SK-N-SH treated with all-trans-retinoic acid at 6 μM for 48 hours (cell line): ENCODE data around the gene KCNJ1.

Source experiments
- ATAC-seq: fragments of 200-7000 bp; cut with Tn5 transposase; 3 replicates; pipeline ENCODE4 v1.9.1; 2020; ENCODE audit warnings: mild to moderate bottlenecking, moderate library complexity
- ARNTL ChIP-seq: fragments of 450-650 bp; formaldehyde crosslinking; IDR thresholded peaks from 2 replicates; pipeline ENCODE4 v1.5.0; 2020; ENCODE audit warnings: low read depth, mild to moderate bottlenecking, moderate library complexity, borderline replicate concordance
- BACH2 ChIP-seq: fragments of 250-450 bp; sonication (Bioruptor Pico); IDR thresholded peaks from 2 replicates; pipeline ENCODE4 v1.9.0; 2021; ENCODE audit warnings: mild to moderate bottlenecking, borderline replicate concordance
- CSDC2 ChIP-seq: fragments of 250-450 bp; sonication (Bioruptor Pico); IDR thresholded peaks from 2 replicates; pipeline ENCODE4 v1.5.0; 2020; ENCODE audit warnings: mild to moderate bottlenecking, moderate library complexity
- GLIS3 ChIP-seq: fragments of 250-450 bp; sonication (Bioruptor Pico); IDR thresholded peaks from 2 replicates; pipeline ENCODE4 v1.5.0; 2020; ENCODE audit warnings: mild to moderate bottlenecking, moderate library complexity
- ISL1 ChIP-seq: fragments of 250-450 bp; sonication (Bioruptor Pico); IDR thresholded peaks from 2 replicates; pipeline ENCODE4 v2.1.2; 2022; ENCODE audit warnings: mild to moderate bottlenecking, moderate library complexity
- OSR1 ChIP-seq: fragments of 250-450 bp; sonication (Bioruptor Pico); IDR thresholded peaks from 2 replicates; pipeline ENCODE4 v1.8.0; 2022; ENCODE audit warnings: moderate library complexity, mild to moderate bottlenecking, inconsistent platforms
- PPARA ChIP-seq: fragments of 250-450 bp; sonication (Bioruptor Pico); IDR thresholded peaks from 2 replicates; pipeline ENCODE4 v1.5.0; 2020; ENCODE audit warnings: mild to moderate bottlenecking, borderline replicate concordance
- RARB ChIP-seq: fragments of 250-450 bp; sonication (Bioruptor Pico); IDR thresholded peaks from 2 replicates; pipeline ENCODE4 v1.8.0; 2021; ENCODE audit warnings: mild to moderate bottlenecking, moderate library complexity
- SNAI2 ChIP-seq: fragments of 250-450 bp; sonication (Bioruptor Pico); IDR thresholded peaks from 2 replicates; pipeline ENCODE4 v1.5.0; 2020; ENCODE audit warnings: mild to moderate bottlenecking, moderate library complexity
- TCF4 ChIP-seq: fragments of 250-450 bp; sonication (Bioruptor Pico); IDR thresholded peaks from 2 replicates; pipeline ENCODE4 v1.8.0; 2021; ENCODE audit warnings: mild to moderate bottlenecking, moderate library complexity, borderline replicate concordance
- TOX ChIP-seq: fragments of 250-450 bp; sonication (Bioruptor Pico); IDR thresholded peaks from 2 replicates; pipeline ENCODE4 v1.8.0; 2021; ENCODE audit warnings: mild to moderate bottlenecking, moderate library complexity, borderline replicate concordance
- ZC3H10 ChIP-seq: fragments of 250-450 bp; sonication (Bioruptor Pico); IDR thresholded peaks from 2 replicates; pipeline ENCODE4 v1.5.1; 2021; ENCODE audit warnings: mild to moderate bottlenecking, moderate library complexity
- ZFP3 ChIP-seq: fragments of 250-450 bp; sonication (Bioruptor Pico); IDR thresholded peaks from 2 replicates; pipeline ENCODE4 v1.5.0; 2020; ENCODE audit warnings: mild to moderate bottlenecking, moderate library complexity
- ZFP30 ChIP-seq: fragments of 450-650 bp; formaldehyde crosslinking; IDR thresholded peaks from 2 replicates; pipeline ENCODE4 v1.5.0; 2022; ENCODE audit warnings: mild to moderate bottlenecking, moderate library complexity
- ZNF565 ChIP-seq: fragments of 450-650 bp; formaldehyde crosslinking; conservative IDR thresholded peaks from 2 replicates; pipeline ENCODE4 v1.5.0; 2020; ENCODE audit warnings: low read depth, mild to moderate bottlenecking, moderate library complexity
- ZNF70 ChIP-seq: fragments of 450-650 bp; formaldehyde crosslinking; IDR thresholded peaks from 2 replicates; pipeline ENCODE4 v1.5.0; 2020; ENCODE audit warnings: mild to moderate bottlenecking, moderate library complexity
- ZNF8 ChIP-seq: fragments of 450-650 bp; formaldehyde crosslinking; IDR thresholded peaks from 2 replicates; pipeline ENCODE4 v1.5.0; 2020; ENCODE audit warnings: mild to moderate bottlenecking, moderate library complexity
- TF ChIP-seq, protein P1 (sequence below): fragments of 250-450 bp; sonication (Bioruptor Pico); IDR thresholded peaks from 2 replicates; pipeline ENCODE4 v1.5.1; 2021; ENCODE audit warnings: mild to moderate bottlenecking, moderate library complexity
- TF ChIP-seq, protein P2 (sequence below): fragments of 250-450 bp; sonication (Bioruptor Pico); IDR thresholded peaks from 2 replicates; pipeline ENCODE4 v1.8.0; 2020; ENCODE audit warnings: mild to moderate bottlenecking, moderate library complexity, borderline replicate concordance
- TF ChIP-seq, protein P3 (sequence below): fragments of 250-450 bp; sonication (Bioruptor Pico); IDR thresholded peaks from 2 replicates; pipeline ENCODE4 v1.5.1; 2020; ENCODE audit warnings: low read depth, mild to moderate bottlenecking, moderate library complexity
- TF ChIP-seq, protein P4 (sequence below): fragments of 250-450 bp; sonication (Bioruptor Pico); IDR thresholded peaks from 2 replicates; pipeline ENCODE4 v1.8.0; 2021; ENCODE audit warnings: low read depth, mild to moderate bottlenecking, moderate library complexity, borderline replicate concordance
- TF ChIP-seq, protein P5 (sequence below): fragments of 250-450 bp; sonication (Bioruptor Pico); IDR thresholded peaks from 2 replicates; pipeline ENCODE4 v1.5.0; 2020; ENCODE audit warnings: mild to moderate bottlenecking, moderate library complexity

The KCNJ1 gene

DNA sequence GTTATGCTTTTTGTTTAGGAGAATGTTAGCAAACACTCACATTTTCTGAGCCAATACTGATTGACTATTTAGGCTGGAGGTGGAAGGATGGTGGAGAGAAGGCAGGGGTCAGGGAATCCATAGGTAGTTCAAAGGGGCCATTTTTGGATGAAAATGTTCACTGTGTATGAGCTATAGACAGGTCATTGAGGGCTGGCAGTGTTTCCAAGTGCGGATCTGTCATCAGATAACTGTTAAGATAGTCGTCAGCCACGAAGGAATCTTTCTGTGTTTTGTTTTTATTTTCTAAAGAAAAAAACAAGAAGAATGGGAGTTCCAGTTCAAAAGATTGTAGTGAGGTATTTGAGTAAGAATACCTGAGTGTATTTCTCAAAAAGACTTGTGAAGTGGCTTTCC, 27.2 kb upstream of the KCNJ1 start:
- no peak for ATAC-seq

DNA sequence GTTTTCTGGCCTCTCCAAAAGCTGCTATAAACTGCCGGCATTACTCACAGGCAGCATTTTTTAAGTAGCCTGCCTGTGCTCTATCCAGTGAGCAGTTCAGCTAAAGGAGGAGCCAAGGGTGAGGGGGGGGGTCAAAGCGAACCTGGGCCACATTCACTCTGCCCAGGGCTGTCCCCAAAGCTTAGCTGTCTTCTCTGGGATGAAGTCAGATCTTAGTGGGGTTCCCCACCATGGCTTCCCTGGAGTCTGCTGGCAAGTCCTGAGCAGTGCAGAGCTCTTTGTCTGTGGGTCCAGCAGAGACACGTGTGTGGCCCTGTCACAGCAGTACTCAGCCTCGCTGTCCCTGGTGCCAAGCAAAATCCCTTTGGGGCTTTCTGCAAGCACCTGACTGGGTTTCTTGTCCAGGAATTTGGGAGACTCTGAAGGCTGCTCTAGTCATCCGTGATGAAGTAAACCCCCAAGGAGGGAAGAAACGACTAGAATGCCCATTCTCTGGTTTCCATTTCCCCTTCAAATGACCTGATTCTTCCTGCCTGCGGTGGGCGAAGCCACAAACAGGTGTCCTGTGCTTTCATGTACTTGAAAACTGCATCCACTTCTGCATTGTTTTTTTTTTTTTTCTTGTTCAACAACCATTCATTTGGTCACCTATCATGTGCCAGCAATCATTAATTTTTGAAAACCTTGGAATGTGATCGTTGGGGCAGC, 26.6 kb upstream of the KCNJ1 start:
- ATAC-seq, result no peak
- TF ChIP-seq OSR1 (CRISPR knock-in tag) (no peak), ZFP30 (CRISPR knock-in tag) (no peak), GLIS3 (no peak), ZFP3 (CRISPR knock-in tag) (no peak), ZNF565 (CRISPR knock-in tag) (no peak), PPARA (CRISPR knock-in tag) (no peak), ZNF70 (CRISPR knock-in tag) (no peak), ZNF8 (CRISPR knock-in tag) (no peak), SNAI2 (CRISPR knock-in tag) (no peak), BACH2 (CRISPR knock-in tag) (no peak), ZC3H10 (CRISPR knock-in tag) (no peak), TOX (CRISPR knock-in tag) (no peak), ISL1 (no peak)
- TF ChIP-seq, protein P1, sequence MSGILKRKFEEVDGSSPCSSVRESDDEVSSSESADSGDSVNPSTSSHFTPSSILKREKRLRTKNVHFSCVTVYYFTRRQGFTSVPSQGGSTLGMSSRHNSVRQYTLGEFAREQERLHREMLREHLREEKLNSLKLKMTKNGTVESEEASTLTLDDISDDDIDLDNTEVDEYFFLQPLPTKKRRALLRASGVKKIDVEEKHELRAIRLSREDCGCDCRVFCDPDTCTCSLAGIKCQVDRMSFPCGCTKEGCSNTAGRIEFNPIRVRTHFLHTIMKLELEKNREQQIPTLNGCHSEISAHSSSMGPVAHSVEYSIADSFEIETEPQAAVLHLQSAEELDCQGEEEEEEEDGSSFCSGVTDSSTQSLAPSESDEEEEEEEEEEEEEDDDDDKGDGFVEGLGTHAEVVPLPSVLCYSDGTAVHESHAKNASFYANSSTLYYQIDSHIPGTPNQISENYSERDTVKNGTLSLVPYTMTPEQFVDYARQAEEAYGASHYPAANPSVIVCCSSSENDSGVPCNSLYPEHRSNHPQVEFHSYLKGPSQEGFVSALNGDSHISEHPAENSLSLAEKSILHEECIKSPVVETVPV (CRISPR knock-in tag), result no peak
- TF ChIP-seq, protein P2, sequence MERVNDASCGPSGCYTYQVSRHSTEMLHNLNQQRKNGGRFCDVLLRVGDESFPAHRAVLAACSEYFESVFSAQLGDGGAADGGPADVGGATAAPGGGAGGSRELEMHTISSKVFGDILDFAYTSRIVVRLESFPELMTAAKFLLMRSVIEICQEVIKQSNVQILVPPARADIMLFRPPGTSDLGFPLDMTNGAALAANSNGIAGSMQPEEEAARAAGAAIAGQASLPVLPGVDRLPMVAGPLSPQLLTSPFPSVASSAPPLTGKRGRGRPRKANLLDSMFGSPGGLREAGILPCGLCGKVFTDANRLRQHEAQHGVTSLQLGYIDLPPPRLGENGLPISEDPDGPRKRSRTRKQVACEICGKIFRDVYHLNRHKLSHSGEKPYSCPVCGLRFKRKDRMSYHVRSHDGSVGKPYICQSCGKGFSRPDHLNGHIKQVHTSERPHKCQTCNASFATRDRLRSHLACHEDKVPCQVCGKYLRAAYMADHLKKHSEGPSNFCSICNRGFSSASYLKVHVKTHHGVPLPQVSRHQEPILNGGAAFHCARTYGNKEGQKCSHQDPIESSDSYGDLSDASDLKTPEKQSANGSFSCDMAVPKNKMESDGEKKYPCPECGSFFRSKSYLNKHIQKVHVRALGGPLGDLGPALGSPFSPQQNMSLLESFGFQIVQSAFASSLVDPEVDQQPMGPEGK, result no peak
- TF ChIP-seq, protein P3, sequence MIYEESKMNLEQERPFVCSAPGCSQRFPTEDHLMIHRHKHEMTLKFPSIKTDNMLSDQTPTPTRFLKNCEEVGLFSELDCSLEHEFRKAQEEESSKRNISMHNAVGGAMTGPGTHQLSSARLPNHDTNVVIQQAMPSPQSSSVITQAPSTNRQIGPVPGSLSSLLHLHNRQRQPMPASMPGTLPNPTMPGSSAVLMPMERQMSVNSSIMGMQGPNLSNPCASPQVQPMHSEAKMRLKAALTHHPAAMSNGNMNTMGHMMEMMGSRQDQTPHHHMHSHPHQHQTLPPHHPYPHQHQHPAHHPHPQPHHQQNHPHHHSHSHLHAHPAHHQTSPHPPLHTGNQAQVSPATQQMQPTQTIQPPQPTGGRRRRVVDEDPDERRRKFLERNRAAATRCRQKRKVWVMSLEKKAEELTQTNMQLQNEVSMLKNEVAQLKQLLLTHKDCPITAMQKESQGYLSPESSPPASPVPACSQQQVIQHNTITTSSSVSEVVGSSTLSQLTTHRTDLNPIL (CRISPR knock-in tag), result no peak
- TF ChIP-seq, protein P4, sequence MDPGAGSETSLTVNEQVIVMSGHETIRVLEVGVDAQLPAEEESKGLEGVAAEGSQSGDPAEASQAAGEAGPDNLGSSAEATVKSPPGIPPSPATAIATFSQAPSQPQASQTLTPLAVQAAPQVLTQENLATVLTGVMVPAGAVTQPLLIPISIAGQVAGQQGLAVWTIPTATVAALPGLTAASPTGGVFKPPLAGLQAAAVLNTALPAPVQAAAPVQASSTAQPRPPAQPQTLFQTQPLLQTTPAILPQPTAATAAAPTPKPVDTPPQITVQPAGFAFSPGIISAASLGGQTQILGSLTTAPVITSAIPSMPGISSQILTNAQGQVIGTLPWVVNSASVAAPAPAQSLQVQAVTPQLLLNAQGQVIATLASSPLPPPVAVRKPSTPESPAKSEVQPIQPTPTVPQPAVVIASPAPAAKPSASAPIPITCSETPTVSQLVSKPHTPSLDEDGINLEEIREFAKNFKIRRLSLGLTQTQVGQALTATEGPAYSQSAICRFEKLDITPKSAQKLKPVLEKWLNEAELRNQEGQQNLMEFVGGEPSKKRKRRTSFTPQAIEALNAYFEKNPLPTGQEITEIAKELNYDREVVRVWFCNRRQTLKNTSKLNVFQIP, result no peak

More for the DNA sequence above, 27.2 kb upstream of the KCNJ1 start:
- TF ChIP-seq BACH2 (CRISPR knock-in tag) (no peak), CSDC2 (CRISPR knock-in tag) (no peak), ISL1 (no peak), ZNF565 (CRISPR knock-in tag) (no peak), RARB (no peak), GLIS3 (no peak), ZFP3 (CRISPR knock-in tag) (no peak), ZFP30 (CRISPR knock-in tag) (no peak), ZNF8 (CRISPR knock-in tag) (no peak), SNAI2 (CRISPR knock-in tag) (no peak), PPARA (CRISPR knock-in tag) (no peak), TCF4 (CRISPR knock-in tag) (no peak), ARNTL (CRISPR knock-in tag) (no peak), ZNF70 (CRISPR knock-in tag) (no peak), OSR1 (CRISPR knock-in tag) (no peak), TOX (CRISPR knock-in tag) (no peak)
- TF ChIP-seq, protein P1 (CRISPR knock-in tag), result no peak
- TF ChIP-seq, protein P4, result no peak
- TF ChIP-seq, protein P5, sequence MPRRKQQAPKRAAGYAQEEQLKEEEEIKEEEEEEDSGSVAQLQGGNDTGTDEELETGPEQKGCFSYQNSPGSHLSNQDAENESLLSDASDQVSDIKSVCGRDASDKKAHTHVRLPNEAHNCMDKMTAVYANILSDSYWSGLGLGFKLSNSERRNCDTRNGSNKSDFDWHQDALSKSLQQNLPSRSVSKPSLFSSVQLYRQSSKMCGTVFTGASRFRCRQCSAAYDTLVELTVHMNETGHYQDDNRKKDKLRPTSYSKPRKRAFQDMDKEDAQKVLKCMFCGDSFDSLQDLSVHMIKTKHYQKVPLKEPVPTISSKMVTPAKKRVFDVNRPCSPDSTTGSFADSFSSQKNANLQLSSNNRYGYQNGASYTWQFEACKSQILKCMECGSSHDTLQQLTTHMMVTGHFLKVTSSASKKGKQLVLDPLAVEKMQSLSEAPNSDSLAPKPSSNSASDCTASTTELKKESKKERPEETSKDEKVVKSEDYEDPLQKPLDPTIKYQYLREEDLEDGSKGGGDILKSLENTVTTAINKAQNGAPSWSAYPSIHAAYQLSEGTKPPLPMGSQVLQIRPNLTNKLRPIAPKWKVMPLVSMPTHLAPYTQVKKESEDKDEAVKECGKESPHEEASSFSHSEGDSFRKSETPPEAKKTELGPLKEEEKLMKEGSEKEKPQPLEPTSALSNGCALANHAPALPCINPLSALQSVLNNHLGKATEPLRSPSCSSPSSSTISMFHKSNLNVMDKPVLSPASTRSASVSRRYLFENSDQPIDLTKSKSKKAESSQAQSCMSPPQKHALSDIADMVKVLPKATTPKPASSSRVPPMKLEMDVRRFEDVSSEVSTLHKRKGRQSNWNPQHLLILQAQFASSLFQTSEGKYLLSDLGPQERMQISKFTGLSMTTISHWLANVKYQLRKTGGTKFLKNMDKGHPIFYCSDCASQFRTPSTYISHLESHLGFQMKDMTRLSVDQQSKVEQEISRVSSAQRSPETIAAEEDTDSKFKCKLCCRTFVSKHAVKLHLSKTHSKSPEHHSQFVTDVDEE, result no peak
